Upper lobe of right lung (tissue), 1 donor: Measurements from ENCODE around the gene ADAMTS16. TPM values are rescaled to one million over a fixed set of nuclear protein-coding genes. Genes with fewer than 3 reads are reported as not detected.

Experiments
- ATAC-seq: fragments of 200-7000 bp; cut with Tn5 transposase; one replicate; pipeline ENCODE4 v1.9.1; 2020; ENCODE audit warnings: mild to moderate bottlenecking, moderate library complexity
- DNase-seq: peaks from one replicate; pipeline ENCODE4 v3.0.0-alpha.2; 2020
- H3K27ac ChIP-seq: fragments of 200-600 bp; one replicate; pipeline ENCODE4 v1.8.0; 2022
- H3K27me3 ChIP-seq: fragments of 200-600 bp; one replicate; pipeline ENCODE4 v1.8.0; 2022; ENCODE audit warnings: mild to moderate bottlenecking
- H3K36me3 ChIP-seq: fragments of 200-600 bp; one replicate; pipeline ENCODE4 v1.8.0; 2022
- H3K4me1 ChIP-seq: fragments of 200-600 bp; one replicate; pipeline ENCODE4 v1.8.0; 2022
- H3K4me3 ChIP-seq: fragments of 200-600 bp; one replicate; pipeline ENCODE4 v1.8.0; 2022; ENCODE audit warnings: mild to moderate bottlenecking
- H3K9me3 ChIP-seq: fragments of 200-600 bp; one replicate; pipeline ENCODE4 v1.8.0; 2022
- intact Hi-C: fragments of 100-400 bp; cut with DNase I; formaldehyde crosslinking; loops from one replicate; pipeline ENCODE4 v1.11.0; 2022
- total RNA-seq: library from RNA; stranded (reverse); fragmentation: NEBNext Ultra II Directional; extraction: Animal tissue kit (Norgen Biotek cat#: 25700); gene quantifications from one replicate; pipeline ENCODE4 v1.2.1, GENCODE V29; 2021
- TF ChIP-seq, protein P1 (sequence below): fragments of 200-600 bp; IDR thresholded peaks from one replicate; pipeline ENCODE4 v1.8.0; 2022; ENCODE audit warnings: antibody characterized with exemption
- donor health status: DM: no; HTN: yes; CAD: no; lungs with severe emphysema.

The ADAMTS16 gene
- total RNA-seq, 1 donor from 2014 or later = 0.26 TPM

DNA sequence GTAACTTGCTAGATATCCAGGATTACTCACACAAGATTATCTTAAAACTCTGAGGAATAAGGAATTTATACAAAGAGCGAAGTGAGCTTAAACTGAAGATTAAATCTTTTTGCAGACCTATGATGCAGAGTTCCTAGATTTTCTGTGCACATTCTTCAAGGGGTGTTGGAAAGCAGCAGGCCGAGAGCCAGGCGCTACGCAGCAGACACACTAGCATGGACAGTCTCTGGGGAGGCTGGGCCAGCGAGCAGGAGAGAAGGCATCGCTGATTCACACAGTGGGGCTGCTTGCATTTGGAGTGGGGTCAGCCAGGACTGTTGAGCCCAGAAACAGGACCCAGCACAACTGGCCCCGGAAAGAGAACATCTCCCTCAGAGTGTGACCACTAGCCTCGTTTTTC lies 136.3 kb downstream of the ADAMTS16 start:
- no peaks in the 10 kb centered on the region for H3K9me3 ChIP-seq
- H3K36me3 ChIP-seq = no peaks in the 10 kb centered on the region
- H3K27ac ChIP-seq = no peak overlapping the region
- H3K4me3 ChIP-seq = no peak overlapping the region
- intact Hi-C loops = no loop called here
- peaks cover 4% of the 10 kb centered on the region for H3K4me1 ChIP-seq
- H3K27me3 ChIP-seq = no peaks in the 10 kb centered on the region
- TF ChIP-seq, protein P1, sequence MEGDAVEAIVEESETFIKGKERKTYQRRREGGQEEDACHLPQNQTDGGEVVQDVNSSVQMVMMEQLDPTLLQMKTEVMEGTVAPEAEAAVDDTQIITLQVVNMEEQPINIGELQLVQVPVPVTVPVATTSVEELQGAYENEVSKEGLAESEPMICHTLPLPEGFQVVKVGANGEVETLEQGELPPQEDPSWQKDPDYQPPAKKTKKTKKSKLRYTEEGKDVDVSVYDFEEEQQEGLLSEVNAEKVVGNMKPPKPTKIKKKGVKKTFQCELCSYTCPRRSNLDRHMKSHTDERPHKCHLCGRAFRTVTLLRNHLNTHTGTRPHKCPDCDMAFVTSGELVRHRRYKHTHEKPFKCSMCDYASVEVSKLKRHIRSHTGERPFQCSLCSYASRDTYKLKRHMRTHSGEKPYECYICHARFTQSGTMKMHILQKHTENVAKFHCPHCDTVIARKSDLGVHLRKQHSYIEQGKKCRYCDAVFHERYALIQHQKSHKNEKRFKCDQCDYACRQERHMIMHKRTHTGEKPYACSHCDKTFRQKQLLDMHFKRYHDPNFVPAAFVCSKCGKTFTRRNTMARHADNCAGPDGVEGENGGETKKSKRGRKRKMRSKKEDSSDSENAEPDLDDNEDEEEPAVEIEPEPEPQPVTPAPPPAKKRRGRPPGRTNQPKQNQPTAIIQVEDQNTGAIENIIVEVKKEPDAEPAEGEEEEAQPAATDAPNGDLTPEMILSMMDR = no peak
- no peak for ATAC-seq
- DNase-seq = no peak

DNA sequence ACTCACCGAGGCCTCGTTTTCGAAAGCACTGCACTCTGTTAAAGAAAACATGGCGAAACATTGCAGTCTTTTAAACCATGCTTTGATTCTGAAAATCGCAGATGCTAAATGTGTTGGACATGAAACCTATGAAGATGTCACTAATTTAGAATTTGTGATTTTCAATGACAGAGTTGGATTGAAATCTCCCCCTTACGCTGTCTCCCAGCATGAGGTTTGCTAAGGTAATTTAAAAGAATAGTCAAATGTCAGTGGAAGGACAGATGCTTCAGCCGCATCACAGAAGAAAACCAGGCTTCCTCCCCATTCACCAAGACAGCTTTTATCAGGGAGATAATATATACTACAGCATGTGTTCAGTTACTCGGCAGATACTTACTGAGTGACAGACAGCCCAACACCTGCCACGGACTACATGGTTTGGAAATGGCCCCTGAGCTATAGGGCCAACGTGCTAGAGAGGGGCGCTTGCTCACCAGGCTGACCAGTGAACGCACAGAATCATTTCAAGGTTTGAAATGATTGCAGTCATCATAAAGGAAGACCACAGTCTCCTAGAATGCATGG lies 136.9 kb downstream of the ADAMTS16 start:
- no peaks in the 10 kb centered on the region for H3K9me3 ChIP-seq
- no peak for DNase-seq
- no peak for ATAC-seq
- H3K27ac ChIP-seq = no peak overlapping the region
- no peaks in the 10 kb centered on the region for H3K27me3 ChIP-seq
- no peaks in the 10 kb centered on the region for H3K4me1 ChIP-seq
- TF ChIP-seq, protein P1 = no peak
- intact Hi-C loops = no loop called here
- H3K4me3 ChIP-seq = no peak overlapping the region
- H3K36me3 ChIP-seq = no peaks in the 10 kb centered on the region

DNA sequence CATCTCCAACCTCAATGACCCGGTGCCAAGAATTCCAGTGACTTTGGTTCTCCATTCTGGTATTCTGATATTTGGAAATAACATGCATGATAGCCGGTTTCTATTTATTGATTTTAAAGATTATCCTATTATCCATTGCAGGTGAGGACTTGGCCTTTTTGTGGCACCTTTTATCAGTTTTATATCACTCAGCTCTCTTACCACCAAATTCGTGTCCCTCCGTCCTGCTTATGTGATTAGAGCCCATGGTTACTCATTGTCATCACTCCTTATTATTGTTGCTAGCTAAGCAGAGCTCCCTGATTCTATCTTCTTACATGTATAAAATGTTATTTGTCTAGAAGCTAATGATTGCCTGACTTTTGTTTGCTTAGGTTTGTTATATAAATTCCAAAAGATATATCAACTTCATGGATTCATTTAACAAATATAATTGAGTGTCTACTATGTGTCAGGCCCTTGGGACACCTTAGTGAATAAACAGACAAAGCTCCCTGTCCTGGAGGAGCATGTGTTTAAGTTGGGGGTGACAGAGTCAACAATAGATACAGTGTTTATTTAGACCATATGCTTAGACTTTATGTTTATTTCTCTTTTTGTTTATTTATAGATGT lies 138.2 kb downstream of the ADAMTS16 start:
- H3K4me3 ChIP-seq = no peak overlapping the region
- ATAC-seq = no peak
- intact Hi-C loops = no loop called here
- H3K36me3 ChIP-seq = no peaks in the 10 kb centered on the region
- no peak overlapping the region for H3K27ac ChIP-seq
- no peak for DNase-seq
- H3K4me1 ChIP-seq = no peaks in the 10 kb centered on the region
- TF ChIP-seq, protein P1 = no peak
- H3K9me3 ChIP-seq = no peaks in the 10 kb centered on the region
- H3K27me3 ChIP-seq = no peaks in the 10 kb centered on the region

DNA sequence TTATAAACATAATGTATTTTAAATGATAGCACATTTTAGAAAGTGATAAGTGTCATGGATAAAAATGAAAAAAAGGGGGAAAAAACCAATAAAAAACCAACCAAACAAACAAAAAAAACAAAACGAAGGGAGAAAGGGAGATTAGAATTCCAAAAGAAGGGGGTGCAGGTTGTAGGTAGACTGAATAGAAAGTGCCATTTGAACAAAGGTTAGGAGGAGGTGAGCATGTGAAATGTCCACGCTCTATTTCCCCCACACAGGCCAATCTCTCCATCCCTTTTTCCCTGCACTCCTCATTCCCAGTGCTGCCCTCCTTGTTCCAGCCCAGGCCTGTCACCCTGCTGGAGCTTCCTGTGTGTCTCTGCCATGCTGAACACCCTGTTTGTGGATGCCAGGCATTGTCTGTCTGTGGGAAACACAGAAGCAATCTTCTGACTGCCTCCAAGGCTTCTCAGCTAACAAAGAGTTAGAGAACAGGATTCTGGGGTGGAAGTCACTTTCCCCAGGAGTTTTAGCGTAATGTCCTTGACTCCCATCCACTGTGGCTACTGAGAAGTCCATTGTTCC lies 138.8 kb downstream of the ADAMTS16 start:
- DNase-seq = no peak
- Histone ChIP-seq H3K36me3 (no peaks in the 10 kb centered on the region), H3K9me3 (no peaks in the 10 kb centered on the region), H3K27ac (no peak overlapping the region), H3K4me1 (no peaks in the 10 kb centered on the region), H3K4me3 (no peak overlapping the region), H3K27me3 (no peaks in the 10 kb centered on the region)
- no peak for ATAC-seq
- intact Hi-C loops = no loop called here
- TF ChIP-seq, protein P1 = no peak

DNA sequence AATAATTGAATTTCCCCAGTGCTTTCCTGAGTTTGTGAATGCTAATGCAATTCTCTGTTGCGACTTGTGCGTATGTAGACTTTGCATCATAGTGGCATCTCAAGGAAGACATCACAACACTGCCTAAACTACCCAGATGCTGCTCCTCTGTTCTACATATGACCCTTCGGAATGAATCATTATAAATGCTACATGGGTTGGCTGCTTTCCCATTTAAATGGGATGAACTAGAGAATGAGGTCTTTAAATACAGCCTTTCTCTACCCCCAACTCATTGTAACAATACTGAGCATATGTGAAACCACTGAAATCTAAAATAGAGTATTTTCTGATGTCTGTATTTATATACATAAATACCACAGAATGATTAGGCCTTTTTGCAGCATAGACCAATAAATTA lies 145.8 kb downstream of the ADAMTS16 start:
- H3K4me3 ChIP-seq = no peak overlapping the region
- no peaks in the 10 kb centered on the region for H3K4me1 ChIP-seq
- no peak overlapping the region for H3K27ac ChIP-seq
- no peaks in the 10 kb centered on the region for H3K9me3 ChIP-seq
- no peaks in the 10 kb centered on the region for H3K27me3 ChIP-seq
- DNase-seq = no peak
- ATAC-seq = no peak
- no peaks in the 10 kb centered on the region for H3K36me3 ChIP-seq
- TF ChIP-seq, protein P1 = no peak
- intact Hi-C loops = no loop called here
